OCI-LY7 (cell line): ENCODE measurements around the gene TMEM269.
"Not testable (repeated sequence)": the region's sequence is repeated elsewhere in the genome, so short reads cannot be mapped to it uniquely, and the experiment has no call there.

ENCODE experiments used
- EZH2phosphoT487 ChIP-seq: fragments of 200-600 bp; sonication (generic); IDR thresholded peaks from 2 replicates; pipeline ENCODE4 v1.6.1; 2018; ENCODE audit warnings: low read depth, borderline replicate concordance, mild to moderate bottlenecking, mixed run types, antibody characterized with exemption, low read length, moderate library complexity, mixed read lengths
- TF ChIP-seq, protein P1 (sequence below): fragments of 200-600 bp; sonication (generic); conservative IDR thresholded peaks from 2 replicates; pipeline ENCODE4 v1.5.1; 2014; ENCODE audit warnings: mild to moderate bottlenecking, antibody characterized with exemption, low read length, moderate library complexity, mixed read lengths

- TF ChIP-seq, protein P1, sequence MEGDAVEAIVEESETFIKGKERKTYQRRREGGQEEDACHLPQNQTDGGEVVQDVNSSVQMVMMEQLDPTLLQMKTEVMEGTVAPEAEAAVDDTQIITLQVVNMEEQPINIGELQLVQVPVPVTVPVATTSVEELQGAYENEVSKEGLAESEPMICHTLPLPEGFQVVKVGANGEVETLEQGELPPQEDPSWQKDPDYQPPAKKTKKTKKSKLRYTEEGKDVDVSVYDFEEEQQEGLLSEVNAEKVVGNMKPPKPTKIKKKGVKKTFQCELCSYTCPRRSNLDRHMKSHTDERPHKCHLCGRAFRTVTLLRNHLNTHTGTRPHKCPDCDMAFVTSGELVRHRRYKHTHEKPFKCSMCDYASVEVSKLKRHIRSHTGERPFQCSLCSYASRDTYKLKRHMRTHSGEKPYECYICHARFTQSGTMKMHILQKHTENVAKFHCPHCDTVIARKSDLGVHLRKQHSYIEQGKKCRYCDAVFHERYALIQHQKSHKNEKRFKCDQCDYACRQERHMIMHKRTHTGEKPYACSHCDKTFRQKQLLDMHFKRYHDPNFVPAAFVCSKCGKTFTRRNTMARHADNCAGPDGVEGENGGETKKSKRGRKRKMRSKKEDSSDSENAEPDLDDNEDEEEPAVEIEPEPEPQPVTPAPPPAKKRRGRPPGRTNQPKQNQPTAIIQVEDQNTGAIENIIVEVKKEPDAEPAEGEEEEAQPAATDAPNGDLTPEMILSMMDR = not testable (repeated sequence)
- TF ChIP-seq EZH2phosphoT487 = not testable (repeated sequence)
Observed at GRCh38 chr1:42751511-42752070, 33.2 kb upstream of the TMEM269 start.
